Hepatocyte (in vitro differentiated cells): Measurements from ENCODE around the gene SNX27. TPM values are rescaled to one million over a fixed set of nuclear protein-coding genes. Genes with fewer than 3 reads are reported as not detected.

Experiments
- DNase-seq: peaks from one replicate; pipeline ENCODE4 v3.0.0-alpha.2; 2016; ENCODE audit warnings: low spot score
- H2AFZ ChIP-seq: fragments of 200-600 bp; sonication (generic); 2 replicates; pipeline ENCODE4 v1.6.0; 2016; ENCODE audit warnings: antibody characterized with exemption, mild to moderate bottlenecking
- H3K27ac ChIP-seq: fragments of 200-600 bp; sonication (generic); 2 replicates; pipeline ENCODE4 v1.5.1; 2016; ENCODE audit warnings: mild to moderate bottlenecking
- H3K27me3 ChIP-seq: fragments of 200-600 bp; sonication (generic); 2 replicates; pipeline ENCODE4 v1.6.1; 2016
- H3K36me3 ChIP-seq: fragments of 200-600 bp; sonication (generic); replicated peaks from 2 replicates; pipeline ENCODE4 v1.5.1; 2016; ENCODE audit warnings: low read depth; ENCODE audit not compliant: insufficient read depth
- H3K4me1 ChIP-seq: fragments of 200-600 bp; sonication (generic); 2 replicates; pipeline ENCODE4 v1.5.1; 2016; ENCODE audit warnings: mild to moderate bottlenecking, moderate library complexity; ENCODE audit not compliant: insufficient read depth
- H3K4me2 ChIP-seq: fragments of 200-600 bp; sonication (generic); 2 replicates; pipeline ENCODE4 v1.6.0; 2016
- H3K4me3 ChIP-seq: fragments of 200-600 bp; sonication (generic); 2 replicates; pipeline ENCODE4 v1.5.1; 2016; ENCODE audit warnings: mild to moderate bottlenecking
- H3K79me2 ChIP-seq: fragments of 200-600 bp; sonication (generic); 2 replicates; pipeline ENCODE4 v1.6.0; 2017; ENCODE audit warnings: mild to moderate bottlenecking
- H3K9me2 ChIP-seq: fragments of 200-600 bp; sonication (generic); replicated peaks from 2 replicates; pipeline ENCODE4 v1.6.0; 2017; ENCODE audit warnings: mild to moderate bottlenecking; ENCODE audit not compliant: insufficient read depth
- H3K9me3 ChIP-seq: fragments of 200-600 bp; sonication (generic); 2 replicates; pipeline ENCODE4 v1.5.1; 2016; ENCODE audit warnings: low read depth, mild to moderate bottlenecking
- H4K20me1 ChIP-seq: fragments of 200-600 bp; sonication (generic); 2 replicates; pipeline ENCODE4 v1.6.0; 2016; ENCODE audit warnings: mild to moderate bottlenecking; ENCODE audit not compliant: insufficient read depth, poor library complexity, severe bottlenecking
- EZH2 ChIP-seq: fragments of 200-600 bp; sonication (generic); IDR thresholded peaks from 2 replicates; pipeline ENCODE4 v1.6.1; 2016; ENCODE audit warnings: antibody characterized with exemption, mild to moderate bottlenecking, borderline replicate concordance
- EZH2phosphoT487 ChIP-seq: fragments of 200-600 bp; sonication (generic); IDR thresholded peaks from one replicate; pipeline ENCODE4 v1.6.1; 2018; ENCODE audit warnings: antibody characterized with exemption, mild to moderate bottlenecking, low read depth, moderate library complexity; ENCODE audit not compliant: unreplicated experiment, severe bottlenecking
- WGBS: methylation state at CpG from one replicate; pipeline ENCODE4 v1.1.6; 2016; ENCODE audit warnings: low lambda C conversion rate; ENCODE audit errors: missing lambda C conversion rate; 5-methylcytosine and 5-hydroxymethylcytosine counted together
- polyA plus RNA-seq: library from polyadenylated mRNA; unstranded; fragments of >200 nt; fragmentation: Nextera tagmentation; extraction: Ambion mirVana; gene quantifications from 2 replicates; pipeline ENCODE4 v1.2.1, GENCODE V29; 2016
- total RNA-seq: library from RNA; depleted of rRNA; stranded (reverse); fragments of >200 nt; gene quantifications from 2 replicates; pipeline ENCODE4 v1.2.3, GENCODE V29; 2014
- TF ChIP-seq, protein P1 (sequence below): fragments of 200-600 bp; sonication (generic); IDR thresholded peaks from 2 replicates; pipeline ENCODE4 v1.5.1; 2016; ENCODE audit warnings: antibody characterized with exemption, mild to moderate bottlenecking; ENCODE audit not compliant: poor library complexity

The SNX27 gene
- total RNA-seq = 35.1 and 38.7 TPM in 2 replicates
- 18.2 and 24.0 TPM in 2 replicates for polyA plus RNA-seq

DNA sequence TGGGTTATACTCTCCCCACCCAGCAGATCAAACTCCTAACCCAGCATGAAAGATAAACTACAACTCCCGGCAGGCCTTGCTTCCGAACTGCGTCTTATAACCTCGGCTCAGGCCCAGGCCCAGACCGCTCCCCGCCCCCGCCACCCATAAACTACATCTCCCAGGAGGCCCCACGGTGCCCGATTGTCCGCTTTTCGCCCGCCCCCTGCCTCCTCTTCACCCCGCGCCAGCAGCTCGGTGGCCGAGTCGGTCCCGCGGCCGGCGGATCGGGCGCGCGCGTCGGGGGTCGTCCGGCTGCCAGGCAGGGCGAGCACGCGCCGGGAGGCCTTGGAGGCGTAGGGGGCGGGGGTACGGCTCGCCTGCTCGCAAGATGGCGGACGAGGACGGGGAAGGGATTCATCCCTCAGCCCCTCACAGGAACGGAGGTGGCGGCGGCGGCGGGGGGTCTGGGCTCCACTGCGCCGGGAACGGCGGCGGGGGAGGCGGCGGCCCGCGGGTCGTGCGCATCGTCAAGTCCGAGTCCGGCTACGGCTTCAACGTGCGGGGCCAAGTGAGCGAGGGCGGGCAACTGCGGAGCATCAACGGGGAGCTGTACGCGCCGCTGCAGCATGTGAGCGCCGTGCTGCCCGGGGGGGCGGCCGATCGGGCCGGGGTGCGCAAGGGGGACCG, at the start of gene SNX27:
Gene SNX27, plus strand, starts transcription at position 219 of the 669 bp plus-strand sequence. Its CDS starts 152 bp downstream, at position 371.
- H3K36me3 ChIP-seq = no peaks in the 10 kb centered on the region
- H3K4me2 ChIP-seq = peak within 1 kb of the TSS; percentile 89
- WGBS = under 1% methylated on average over 31 of the region's 79 CpGs
- H3K79me2 ChIP-seq = peaks cover 49% of the 10 kb centered on the region
- no peaks in the 10 kb centered on the region for H3K9me2 ChIP-seq
- no peaks in the 10 kb centered on the region for H3K27me3 ChIP-seq
- no peaks in the 10 kb centered on the region for H3K9me3 ChIP-seq
- no peak for TF ChIP-seq EZH2
- TF ChIP-seq EZH2phosphoT487 = no peak
- TF ChIP-seq, protein P1, sequence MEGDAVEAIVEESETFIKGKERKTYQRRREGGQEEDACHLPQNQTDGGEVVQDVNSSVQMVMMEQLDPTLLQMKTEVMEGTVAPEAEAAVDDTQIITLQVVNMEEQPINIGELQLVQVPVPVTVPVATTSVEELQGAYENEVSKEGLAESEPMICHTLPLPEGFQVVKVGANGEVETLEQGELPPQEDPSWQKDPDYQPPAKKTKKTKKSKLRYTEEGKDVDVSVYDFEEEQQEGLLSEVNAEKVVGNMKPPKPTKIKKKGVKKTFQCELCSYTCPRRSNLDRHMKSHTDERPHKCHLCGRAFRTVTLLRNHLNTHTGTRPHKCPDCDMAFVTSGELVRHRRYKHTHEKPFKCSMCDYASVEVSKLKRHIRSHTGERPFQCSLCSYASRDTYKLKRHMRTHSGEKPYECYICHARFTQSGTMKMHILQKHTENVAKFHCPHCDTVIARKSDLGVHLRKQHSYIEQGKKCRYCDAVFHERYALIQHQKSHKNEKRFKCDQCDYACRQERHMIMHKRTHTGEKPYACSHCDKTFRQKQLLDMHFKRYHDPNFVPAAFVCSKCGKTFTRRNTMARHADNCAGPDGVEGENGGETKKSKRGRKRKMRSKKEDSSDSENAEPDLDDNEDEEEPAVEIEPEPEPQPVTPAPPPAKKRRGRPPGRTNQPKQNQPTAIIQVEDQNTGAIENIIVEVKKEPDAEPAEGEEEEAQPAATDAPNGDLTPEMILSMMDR = no peak
- DNase-seq = peak; percentile 95
- peak within 1 kb of the TSS; percentile 93 for H2AFZ ChIP-seq
- H3K4me3 ChIP-seq = peak within 1 kb of the TSS; percentile 95
- H3K4me1 ChIP-seq = peaks cover 30% of the 10 kb centered on the region
- H3K27ac ChIP-seq = peak within 1 kb of the TSS; percentile 96
- peaks cover 14% of the 10 kb centered on the region for H4K20me1 ChIP-seq

DNA sequence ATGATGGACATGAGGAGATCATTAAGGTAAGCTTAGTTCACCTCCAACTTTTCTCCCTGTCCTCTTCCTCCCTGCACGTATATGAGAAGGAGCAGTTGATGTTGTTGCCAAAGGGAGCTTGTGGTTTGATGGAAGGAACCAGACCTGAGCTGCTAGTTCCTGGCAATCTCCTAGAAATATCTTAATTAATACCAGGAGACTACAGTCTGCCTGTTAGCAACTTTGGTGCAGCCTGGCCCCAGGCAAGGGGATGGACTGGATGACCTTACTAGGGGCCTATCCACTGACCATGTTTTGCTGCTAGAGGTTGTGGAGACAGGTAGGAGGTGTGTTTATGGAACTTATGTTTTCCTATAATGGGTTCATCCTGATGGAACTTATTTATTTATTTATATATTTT, 49.2 kb upstream of the SNX27 start:
- Histone ChIP-seq H3K9me2 (no peaks in the 10 kb centered on the region), H3K4me2 (no peak overlapping the region), H3K27me3 (no peaks in the 10 kb centered on the region), H3K9me3 (no peaks in the 10 kb centered on the region), H4K20me1 (peaks cover 5% of the 10 kb centered on the region), H3K4me1 (no peaks in the 10 kb centered on the region), H3K79me2 (peaks cover 27% of the 10 kb centered on the region), H3K36me3 (no peaks in the 10 kb centered on the region), H3K27ac (no peak overlapping the region), H3K4me3 (no peak overlapping the region), H2AFZ (no peak overlapping the region)
- DNase-seq = no peak
- TF ChIP-seq, protein P1 = no peak
- TF ChIP-seq EZH2phosphoT487 = no peak
- TF ChIP-seq EZH2 = no peak
- WGBS = 90% methylated on average over 1 of the region's 1 CpG

DNA sequence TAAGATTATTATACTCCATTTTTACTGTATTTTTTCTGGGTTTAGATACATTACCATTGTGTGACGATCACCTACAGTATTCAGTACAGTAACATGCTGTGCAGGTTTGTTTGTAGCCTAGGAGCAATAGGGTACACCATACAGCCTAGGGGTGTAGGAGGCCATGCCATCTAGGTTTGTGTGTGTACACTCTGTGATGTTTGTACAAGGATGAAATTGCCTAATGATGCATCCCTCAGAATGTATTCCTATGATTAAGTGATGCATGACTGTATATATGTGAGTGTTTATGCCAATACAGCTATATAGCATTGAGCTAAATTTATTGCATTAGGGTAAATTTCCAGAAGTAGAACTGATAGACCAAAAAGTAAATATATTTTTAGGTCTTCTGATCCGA, 48.5 kb upstream of the SNX27 start:
- no peak for DNase-seq
- peaks cover 19% of the 10 kb centered on the region for H3K79me2 ChIP-seq
- no peak for TF ChIP-seq EZH2phosphoT487
- no peak for TF ChIP-seq EZH2
- TF ChIP-seq, protein P1 = no peak
- no peaks in the 10 kb centered on the region for H3K9me3 ChIP-seq
- no peak overlapping the region for H3K27ac ChIP-seq
- peaks cover 5% of the 10 kb centered on the region for H4K20me1 ChIP-seq
- no peaks in the 10 kb centered on the region for H3K4me1 ChIP-seq
- H3K27me3 ChIP-seq = no peaks in the 10 kb centered on the region
- H3K4me2 ChIP-seq = no peak overlapping the region
- no peaks in the 10 kb centered on the region for H3K9me2 ChIP-seq
- WGBS = 73% methylated on average over 2 of the region's 2 CpGs
- no peak overlapping the region for H2AFZ ChIP-seq
- no peaks in the 10 kb centered on the region for H3K36me3 ChIP-seq
- no peak overlapping the region for H3K4me3 ChIP-seq
